MM.1S (cell line): ENCODE data around the gene SFMBT2.

Source experiments
- DNase-seq: peaks from one replicate; pipeline ENCODE4 v3.0.0-alpha.2; 2015
- H2AFZ ChIP-seq: fragments of 300-600 bp; sonication (generic); 2 replicates; pipeline ENCODE4 v1.6.0; 2016; ENCODE audit warnings: antibody characterized with exemption, low read length
- H3F3A ChIP-seq: fragments of 300-600 bp; sonication (generic); 2 replicates; pipeline ENCODE4 v1.6.1; 2016; ENCODE audit warnings: mild to moderate bottlenecking, antibody characterized with exemption, low read length, moderate library complexity, mixed read lengths; ENCODE audit not compliant: insufficient read depth
- H3K27ac ChIP-seq: fragments of 300-600 bp; sonication (generic); 2 replicates; pipeline ENCODE4 v1.5.1; 2016; ENCODE audit warnings: mild to moderate bottlenecking, low read length
- H3K27me3 ChIP-seq: fragments of 300-600 bp; sonication (generic); replicated peaks from 2 replicates; pipeline ENCODE4 v1.6.0; 2016; ENCODE audit warnings: low read length; ENCODE audit not compliant: insufficient read depth
- H3K36me3 ChIP-seq: fragments of 300-600 bp; sonication (generic); replicated peaks from 2 replicates; pipeline ENCODE4 v1.6.1; 2016; ENCODE audit warnings: mild to moderate bottlenecking, low read length, mixed read lengths; ENCODE audit not compliant: insufficient read depth
- H3K4me1 ChIP-seq: fragments of 300-600 bp; sonication (generic); 2 replicates; pipeline ENCODE4 v1.6.1; 2016; ENCODE audit warnings: low read length, mixed read lengths
- H3K4me2 ChIP-seq: fragments of 300-600 bp; sonication (generic); 2 replicates; pipeline ENCODE4 v1.6.0; 2016; ENCODE audit warnings: low read depth, low read length
- H3K4me3 ChIP-seq: fragments of 300-600 bp; sonication (generic); 2 replicates; pipeline ENCODE4 v1.5.1; 2016; ENCODE audit warnings: low read length, mixed read lengths
- H3K79me2 ChIP-seq: fragments of 300-600 bp; sonication (generic); 2 replicates; pipeline ENCODE4 v1.6.1; 2016; ENCODE audit warnings: mixed run types, low read length, mixed read lengths
- H3K9ac ChIP-seq: fragments of 300-600 bp; sonication (generic); 2 replicates; pipeline ENCODE4 v1.6.1; 2016; ENCODE audit warnings: low read length, mixed read lengths
- H3K9me2 ChIP-seq: fragments of 300-600 bp; sonication (generic); replicated peaks from 2 replicates; pipeline ENCODE4 v1.6.1; 2016; ENCODE audit warnings: mild to moderate bottlenecking, low read length, mixed read lengths; ENCODE audit not compliant: insufficient read depth
- H3K9me3 ChIP-seq: fragments of 300-600 bp; sonication (generic); replicated peaks from 2 replicates; pipeline ENCODE4 v1.6.1; 2016; ENCODE audit warnings: mild to moderate bottlenecking, low read length, mixed read lengths; ENCODE audit not compliant: insufficient read depth
- H4K20me1 ChIP-seq: fragments of 300-600 bp; sonication (generic); 2 replicates; pipeline ENCODE4 v1.6.1; 2016; ENCODE audit warnings: mild to moderate bottlenecking, low read length, moderate library complexity, mixed read lengths; ENCODE audit not compliant: insufficient read depth
- CTCF ChIP-seq: fragments of 300-600 bp; sonication (generic); IDR thresholded peaks from 2 replicates; pipeline ENCODE4 v1.5.1; 2016; ENCODE audit warnings: antibody characterized with exemption, low read length, mixed read lengths
- EZH2 ChIP-seq: fragments of 300-600 bp; sonication (generic); optimal IDR thresholded peaks from 2 replicates; pipeline ENCODE3; 2017; ENCODE audit warnings: low read depth, mild to moderate bottlenecking, antibody characterized with exemption, low read length, mixed read lengths
- EZH2phosphoT487 ChIP-seq: fragments of 300-600 bp; sonication (generic); IDR thresholded peaks from 2 replicates; pipeline ENCODE4 v1.6.1; 2018; ENCODE audit warnings: antibody characterized with exemption, low read length

SFMBT2 gene

GRCh38 chr10:7343040-7343439 lies 67.8 kb downstream of the SFMBT2 start:
- TF ChIP-seq EZH2 (no peak), EZH2phosphoT487 (no peak), CTCF (no peak)
- H3K9me2 ChIP-seq, result no peaks in the 10 kb centered on the region
- DNase-seq, result no peak
- no peak overlapping the region for H3K4me2 ChIP-seq
- H2AFZ ChIP-seq, result no peak overlapping the region
- H3F3A ChIP-seq, result no peaks in the 10 kb centered on the region
- peaks cover 98% of the 10 kb centered on the region for H3K79me2 ChIP-seq
- 0 out of 2 replicates have a peak, but pooled peaks cover under 1% of the 10 kb centered on the region for H4K20me1 ChIP-seq
- H3K27ac ChIP-seq, result no peak overlapping the region
- H3K27me3 ChIP-seq, result no peaks in the 10 kb centered on the region
- H3K36me3 ChIP-seq, result no peaks in the 10 kb centered on the region
- no peaks in the 10 kb centered on the region for H3K9me3 ChIP-seq
- no peaks in the 10 kb centered on the region for H3K4me1 ChIP-seq
- H3K4me3 ChIP-seq, result no peak overlapping the region
- H3K9ac ChIP-seq, result no peak overlapping the region

GRCh38 chr10:7340179-7340874 lies 70.5 kb downstream of the SFMBT2 start:
- DNase-seq, result no peak
- H3F3A ChIP-seq, result no peaks in the 10 kb centered on the region
- H2AFZ ChIP-seq, result no peak overlapping the region
- H3K79me2 ChIP-seq, result peaks cover 98% of the 10 kb centered on the region
- H3K36me3 ChIP-seq, result no peaks in the 10 kb centered on the region; the same call in 1 of the 2 replicates
- H3K9ac ChIP-seq, result no peak overlapping the region
- H3K27me3 ChIP-seq, result no peaks in the 10 kb centered on the region
- TF ChIP-seq EZH2phosphoT487 (no peak), EZH2 (no peak)
- no peaks in the 10 kb centered on the region for H3K4me1 ChIP-seq
- H4K20me1 ChIP-seq, result peaks cover 10% of the 10 kb centered on the region; the same call in 1 of the 2 replicates
- H3K4me3 ChIP-seq, result no peak overlapping the region
- H3K27ac ChIP-seq, result no peak overlapping the region
- H3K9me3 ChIP-seq, result no peaks in the 10 kb centered on the region
- H3K9me2 ChIP-seq, result no peaks in the 10 kb centered on the region
- H3K4me2 ChIP-seq, result no peak overlapping the region

GRCh38 chr10:7339510-7339909 lies 71.3 kb downstream of the SFMBT2 start:
- no peak overlapping the region for H3K4me2 ChIP-seq
- TF ChIP-seq CTCF (no peak), EZH2 (no peak), EZH2phosphoT487 (no peak)
- H3K9me2 ChIP-seq, result no peaks in the 10 kb centered on the region
- H3K4me3 ChIP-seq, result no peak overlapping the region
- no peaks in the 10 kb centered on the region for H3K4me1 ChIP-seq
- H3K36me3 ChIP-seq, result no peaks in the 10 kb centered on the region; the same call in 1 of the 2 replicates
- H2AFZ ChIP-seq, result no peak overlapping the region
- no peaks in the 10 kb centered on the region for H3F3A ChIP-seq
- H3K9me3 ChIP-seq, result no peaks in the 10 kb centered on the region
- H3K79me2 ChIP-seq, result peaks cover 98% of the 10 kb centered on the region
- H3K9ac ChIP-seq, result no peak overlapping the region
- H4K20me1 ChIP-seq, result peaks cover 18% of the 10 kb centered on the region
- no peak overlapping the region for H3K27ac ChIP-seq
- no peak for DNase-seq
- H3K27me3 ChIP-seq, result no peaks in the 10 kb centered on the region

- H3K27me3 ChIP-seq, result no peaks in the 10 kb centered on the region
- no peaks in the 10 kb centered on the region for H3K9me2 ChIP-seq
- no peak for TF ChIP-seq EZH2phosphoT487
- no peak for TF ChIP-seq CTCF
- TF ChIP-seq EZH2, result no peak
- H3F3A ChIP-seq, result no peaks in the 10 kb centered on the region
- no peak overlapping the region for H3K27ac ChIP-seq
- no peak for DNase-seq
- peaks cover 26% of the 10 kb centered on the region for H4K20me1 ChIP-seq
- no peak overlapping the region for H3K4me3 ChIP-seq
- no peak overlapping the region for H2AFZ ChIP-seq
- no peaks in the 10 kb centered on the region for H3K4me1 ChIP-seq
- no peaks in the 10 kb centered on the region for H3K9me3 ChIP-seq
- H3K79me2 ChIP-seq, result peaks cover 98% of the 10 kb centered on the region
- no peaks in the 10 kb centered on the region; the same call in 1 of the 2 replicates for H3K36me3 ChIP-seq
- H3K9ac ChIP-seq, result no peak overlapping the region
- no peak overlapping the region for H3K4me2 ChIP-seq
These were observed 72.4 kb downstream of the SFMBT2 start for GRCh38 chr10:7338469-7338868.
